Measurements from ENCODE around the gene DYNC2H1. TPM values are rescaled to one million over a fixed set of nuclear protein-coding genes. Genes with fewer than 3 reads are reported as not detected.

DYNC2H1 gene
- total and polyA plus RNA-seq, 9 donors: 13.5 to 49.1 (median 26.2) TPM

DNA sequence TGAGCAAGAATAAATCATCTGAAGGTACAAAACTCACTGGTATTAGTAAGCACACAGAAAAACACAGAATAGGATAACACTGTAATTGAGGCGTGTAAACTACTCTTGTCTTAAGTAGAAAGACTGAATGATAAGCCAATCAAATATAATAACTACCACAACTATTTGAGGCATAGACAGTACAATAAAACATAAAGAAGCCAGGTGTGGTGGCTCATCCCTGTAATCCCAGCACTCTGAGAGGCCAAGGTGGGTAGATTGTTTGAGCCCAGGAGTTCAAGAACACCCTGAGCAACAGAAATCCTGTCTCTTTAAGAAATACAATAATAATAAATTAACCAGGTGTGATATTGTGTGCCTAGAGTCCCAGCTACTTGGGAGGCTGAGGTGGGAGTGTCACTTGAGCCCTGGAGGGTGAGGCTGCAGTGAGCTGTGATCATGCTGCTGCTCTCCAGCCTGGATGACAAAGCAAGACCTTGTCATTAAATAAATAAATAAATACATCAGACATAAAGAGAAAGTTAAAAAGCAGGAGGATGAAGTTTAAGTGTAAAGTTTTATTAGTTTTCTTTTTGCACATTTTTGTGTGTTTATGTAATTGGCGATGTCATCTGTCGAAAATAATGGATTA lies 390.6 kb downstream of the DYNC2H1 start:
- intact Hi-C loops (cut with DNase I): no loop called here
- Histone ChIP-seq H3K36me3 (no peaks in the 10 kb centered on the region), H3K4me1 (ENCODE audit: insufficient read depth) (no peaks in the 10 kb centered on the region), H3K27ac (no peak overlapping the region), H3K4me3 (no peak overlapping the region), H3K27me3 (no peaks in the 10 kb centered on the region), H3K9me3 (no peaks in the 10 kb centered on the region)
- WGBS, 3 donors: 64 to 77% (median 76%) methylated on average over 3 of the region's 3 CpGs
- no peak for DNase-seq
- TF ChIP-seq POLR2A (IDR thresholded peaks at IDR 0.05) (no peak), EP300 (IDR thresholded peaks at IDR 0.05) (no peak)
- TF ChIP-seq, protein P1, sequence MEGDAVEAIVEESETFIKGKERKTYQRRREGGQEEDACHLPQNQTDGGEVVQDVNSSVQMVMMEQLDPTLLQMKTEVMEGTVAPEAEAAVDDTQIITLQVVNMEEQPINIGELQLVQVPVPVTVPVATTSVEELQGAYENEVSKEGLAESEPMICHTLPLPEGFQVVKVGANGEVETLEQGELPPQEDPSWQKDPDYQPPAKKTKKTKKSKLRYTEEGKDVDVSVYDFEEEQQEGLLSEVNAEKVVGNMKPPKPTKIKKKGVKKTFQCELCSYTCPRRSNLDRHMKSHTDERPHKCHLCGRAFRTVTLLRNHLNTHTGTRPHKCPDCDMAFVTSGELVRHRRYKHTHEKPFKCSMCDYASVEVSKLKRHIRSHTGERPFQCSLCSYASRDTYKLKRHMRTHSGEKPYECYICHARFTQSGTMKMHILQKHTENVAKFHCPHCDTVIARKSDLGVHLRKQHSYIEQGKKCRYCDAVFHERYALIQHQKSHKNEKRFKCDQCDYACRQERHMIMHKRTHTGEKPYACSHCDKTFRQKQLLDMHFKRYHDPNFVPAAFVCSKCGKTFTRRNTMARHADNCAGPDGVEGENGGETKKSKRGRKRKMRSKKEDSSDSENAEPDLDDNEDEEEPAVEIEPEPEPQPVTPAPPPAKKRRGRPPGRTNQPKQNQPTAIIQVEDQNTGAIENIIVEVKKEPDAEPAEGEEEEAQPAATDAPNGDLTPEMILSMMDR (IDR thresholded peaks at IDR 0.05): no peak

DNA sequence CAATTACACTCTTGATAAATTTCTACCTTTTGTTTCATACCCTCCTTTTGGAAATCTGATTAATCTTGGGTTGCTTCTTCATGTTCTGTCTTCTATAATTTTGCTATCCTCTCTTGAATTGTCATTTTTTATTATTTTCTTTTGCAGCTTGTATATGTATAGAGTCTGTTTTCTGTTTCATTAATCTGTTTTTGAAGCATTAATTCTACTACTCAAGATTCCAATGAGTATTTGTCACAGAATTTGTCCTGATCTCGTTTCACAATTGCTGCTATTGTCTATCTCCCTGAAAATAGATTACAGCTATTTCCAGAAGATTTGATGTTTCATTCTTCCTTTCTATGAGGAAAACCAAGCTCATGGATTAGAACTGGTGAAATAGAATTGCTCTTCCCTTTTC lies 406.1 kb downstream of the DYNC2H1 start:
- no peaks in the 10 kb centered on the region for H3K9me3 ChIP-seq
- TF ChIP-seq, protein P1 (IDR thresholded peaks at IDR 0.05): no peak
- TF ChIP-seq EP300 (IDR thresholded peaks at IDR 0.05) (no peak), POLR2A (IDR thresholded peaks at IDR 0.05) (no peak)
- no peak overlapping the region for H3K27ac ChIP-seq
- H3K27me3 ChIP-seq: no peaks in the 10 kb centered on the region
- 51 to 74% (median 54%) methylated on average over 1 of the region's 1 CpG for WGBS, 3 donors
- DNase-seq: no peak
- no peaks in the 10 kb centered on the region for H3K36me3 ChIP-seq
- no peaks in the 10 kb centered on the region for H3K4me1 ChIP-seq (ENCODE audit: insufficient read depth)
- H3K4me3 ChIP-seq: no peak overlapping the region
- intact Hi-C loops (cut with DNase I): no loop called here

GRCh38 chr11:103520792-103521191 lies 411.6 kb downstream of the DYNC2H1 start:
- no peaks in the 10 kb centered on the region for H3K4me1 ChIP-seq (ENCODE audit: insufficient read depth)
- H3K27ac ChIP-seq: no peak overlapping the region
- no peaks in the 10 kb centered on the region for H3K27me3 ChIP-seq
- H3K9me3 ChIP-seq: no peaks in the 10 kb centered on the region
- TF ChIP-seq, protein P1 (IDR thresholded peaks at IDR 0.05): no peak
- no peak for TF ChIP-seq POLR2A (IDR thresholded peaks at IDR 0.05)
- no peak for TF ChIP-seq EP300 (IDR thresholded peaks at IDR 0.05)
- no peak for DNase-seq
- H3K36me3 ChIP-seq: no peaks in the 10 kb centered on the region
- WGBS, 3 donors: 85 to 91% (median 89%) methylated on average over 3 of the region's 3 CpGs
- H3K4me3 ChIP-seq: no peak overlapping the region
- intact Hi-C loops (cut with DNase I): no loop called here

- no peak for DNase-seq
- TF ChIP-seq EP300 (IDR thresholded peaks at IDR 0.05) (no peak), POLR2A (IDR thresholded peaks at IDR 0.05) (no peak)
- TF ChIP-seq, protein P1 (IDR thresholded peaks at IDR 0.05): no peak
- H3K27me3 ChIP-seq: no peaks in the 10 kb centered on the region
- H3K36me3 ChIP-seq: no peaks in the 10 kb centered on the region
- 46 to 56% (median 49%) methylated on average over 2 of the region's 2 CpGs for WGBS, 3 donors
- H3K9me3 ChIP-seq: no peaks in the 10 kb centered on the region
- H3K27ac ChIP-seq: no peak overlapping the region
- intact Hi-C loops (cut with DNase I): no loop called here
- no peak overlapping the region for H3K4me3 ChIP-seq
- H3K4me1 ChIP-seq (ENCODE audit: insufficient read depth): no peaks in the 10 kb centered on the region
These were observed 415.8 kb downstream of the DYNC2H1 start for GRCh38 chr11:103525069-103525468.
